ENCODE results near the gene SOCS6. TPM values are rescaled to one million over a fixed set of nuclear protein-coding genes. Genes with fewer than 3 reads are reported as not detected.

SOCS6 gene
- total and polyA plus RNA-seq, 2 of the 13 experiments (the other 11 are each of a cell fraction or from before 2014, with no cell fraction given), result 18.6 to 38.3 TPM

DNA sequence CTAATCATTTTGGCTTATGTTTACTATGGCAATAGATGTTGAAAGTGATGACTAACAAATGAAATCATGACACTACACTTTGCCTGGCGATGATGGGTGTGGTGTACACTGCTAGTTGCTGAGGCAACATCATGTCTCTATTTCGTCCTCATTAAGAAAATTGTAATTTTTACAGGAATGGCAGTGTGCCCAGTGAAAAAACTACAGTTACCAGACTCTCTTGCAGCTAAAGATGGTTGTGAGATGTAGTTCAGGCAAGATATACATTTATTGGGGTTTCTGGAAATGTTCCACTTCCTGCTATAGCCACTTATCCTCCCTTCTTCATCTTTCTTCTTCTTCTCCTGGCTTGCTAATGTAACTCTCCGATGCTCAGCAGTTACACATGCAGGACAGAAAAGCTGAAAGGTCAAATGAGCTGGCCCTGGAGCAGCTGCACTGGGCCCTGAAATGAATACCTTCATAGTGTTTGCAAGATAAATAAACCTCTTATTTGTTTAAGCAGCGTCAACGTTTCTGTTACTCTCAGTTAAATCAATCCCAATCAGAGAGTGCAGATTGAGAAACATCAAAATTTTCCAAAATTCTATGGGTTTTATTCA, 46.0 kb downstream of the SOCS6 start (continued):
- peak; percentile 61; the same call in 1 of the 2 replicates for TF ChIP-seq HNF1A (IDR thresholded peaks at IDR 0.05; ENCODE audit: low read depth)
- no peak; the same call in 1 of the 2 replicates for TF ChIP-seq HNF1A (CRISPR knock-in tag; IDR thresholded peaks at IDR 0.05; ENCODE audit: borderline replicate concordance)
- TF ChIP-seq MED1 (CRISPR knock-in tag; IDR thresholded peaks at IDR 0.05), result peak; percentile 95
- TF ChIP-seq ELF3 (CRISPR knock-in tag; IDR thresholded peaks at IDR 0.05), result peak; percentile 66; the same call in 1 of the 2 replicates
- no peak for TF ChIP-seq ZNF33A (CRISPR knock-in tag; IDR thresholded peaks at IDR 0.05; ENCODE audit: borderline replicate concordance)
- peak; percentile 43; the same call in 1 of the 2 replicates for TF ChIP-seq RXRA (CRISPR knock-in tag; IDR thresholded peaks at IDR 0.05)
- TF ChIP-seq ZMYM3 (CRISPR knock-in tag; IDR thresholded peaks at IDR 0.05), result 0 out of 2 replicates have a peak, but pooled peaks have one; percentile 26
- TF ChIP-seq, protein P1, sequence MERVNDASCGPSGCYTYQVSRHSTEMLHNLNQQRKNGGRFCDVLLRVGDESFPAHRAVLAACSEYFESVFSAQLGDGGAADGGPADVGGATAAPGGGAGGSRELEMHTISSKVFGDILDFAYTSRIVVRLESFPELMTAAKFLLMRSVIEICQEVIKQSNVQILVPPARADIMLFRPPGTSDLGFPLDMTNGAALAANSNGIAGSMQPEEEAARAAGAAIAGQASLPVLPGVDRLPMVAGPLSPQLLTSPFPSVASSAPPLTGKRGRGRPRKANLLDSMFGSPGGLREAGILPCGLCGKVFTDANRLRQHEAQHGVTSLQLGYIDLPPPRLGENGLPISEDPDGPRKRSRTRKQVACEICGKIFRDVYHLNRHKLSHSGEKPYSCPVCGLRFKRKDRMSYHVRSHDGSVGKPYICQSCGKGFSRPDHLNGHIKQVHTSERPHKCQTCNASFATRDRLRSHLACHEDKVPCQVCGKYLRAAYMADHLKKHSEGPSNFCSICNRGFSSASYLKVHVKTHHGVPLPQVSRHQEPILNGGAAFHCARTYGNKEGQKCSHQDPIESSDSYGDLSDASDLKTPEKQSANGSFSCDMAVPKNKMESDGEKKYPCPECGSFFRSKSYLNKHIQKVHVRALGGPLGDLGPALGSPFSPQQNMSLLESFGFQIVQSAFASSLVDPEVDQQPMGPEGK (CRISPR knock-in tag; IDR thresholded peaks at IDR 0.05), result peak; percentile 61
- TF ChIP-seq TARDBP (CRISPR knock-in tag; IDR thresholded peaks at IDR 0.05), result peak; percentile 58; the same call in 1 of the 2 replicates
- TF ChIP-seq ETV5 (CRISPR knock-in tag; IDR thresholded peaks at IDR 0.05; ENCODE audit: borderline replicate concordance), result 0 out of 2 replicates have a peak, but pooled peaks have one; percentile 21
- no peak for TF ChIP-seq SP4 (CRISPR knock-in tag; IDR thresholded peaks at IDR 0.05)
- peak; percentile 72; the same call in 1 of the 2 replicates for TF ChIP-seq SIX4 (CRISPR knock-in tag; IDR thresholded peaks at IDR 0.05)
- TF ChIP-seq SKIL (CRISPR knock-in tag; IDR thresholded peaks at IDR 0.05; ENCODE audit: borderline replicate concordance), result 0 out of 2 replicates have a peak, but pooled peaks have one; percentile 43
- peak; percentile 77; the same call in 1 of the 2 replicates for TF ChIP-seq RXRB (CRISPR knock-in tag; IDR thresholded peaks at IDR 0.05; ENCODE audit: borderline replicate concordance)
- TF ChIP-seq CEBPB (IDR thresholded peaks at IDR 0.05; ENCODE audit: borderline replicate concordance, low read depth, low read length), result peak; percentile 28; the same call in 1 of the 2 replicates
- TF ChIP-seq ZNF263 (CRISPR knock-in tag; IDR thresholded peaks at IDR 0.05), result no peak
- TF ChIP-seq FLYWCH1 (CRISPR knock-in tag; IDR thresholded peaks at IDR 0.05), result no peak
- TF ChIP-seq STAG1 (CRISPR knock-in tag; IDR thresholded peaks at IDR 0.05), result peak; percentile 30
- peak; percentile 67; the same call in 1 of the 2 replicates for TF ChIP-seq RCOR2 (CRISPR knock-in tag; IDR thresholded peaks at IDR 0.05)
- TF ChIP-seq PPARG (CRISPR knock-in tag; conservative IDR thresholded peaks at IDR 0.05), result peak; percentile 48; the same call in 1 of the 2 replicates
- TF ChIP-seq, protein P2, sequence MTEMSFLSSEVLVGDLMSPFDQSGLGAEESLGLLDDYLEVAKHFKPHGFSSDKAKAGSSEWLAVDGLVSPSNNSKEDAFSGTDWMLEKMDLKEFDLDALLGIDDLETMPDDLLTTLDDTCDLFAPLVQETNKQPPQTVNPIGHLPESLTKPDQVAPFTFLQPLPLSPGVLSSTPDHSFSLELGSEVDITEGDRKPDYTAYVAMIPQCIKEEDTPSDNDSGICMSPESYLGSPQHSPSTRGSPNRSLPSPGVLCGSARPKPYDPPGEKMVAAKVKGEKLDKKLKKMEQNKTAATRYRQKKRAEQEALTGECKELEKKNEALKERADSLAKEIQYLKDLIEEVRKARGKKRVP (CRISPR knock-in tag; IDR thresholded peaks at IDR 0.05), result peak in 1 of 2 experiments; percentile 84; a peak in 2 of 4 replicates

All from HepG2 (cell line).